Femur (tissue), 1 donor: ENCODE results near the gene SF3A2.

Experiments used
- DNase-seq: peaks from one replicate; pipeline ENCODE4 v3.0.0-alpha.2; 2017

Gene SF3A2

DNA sequence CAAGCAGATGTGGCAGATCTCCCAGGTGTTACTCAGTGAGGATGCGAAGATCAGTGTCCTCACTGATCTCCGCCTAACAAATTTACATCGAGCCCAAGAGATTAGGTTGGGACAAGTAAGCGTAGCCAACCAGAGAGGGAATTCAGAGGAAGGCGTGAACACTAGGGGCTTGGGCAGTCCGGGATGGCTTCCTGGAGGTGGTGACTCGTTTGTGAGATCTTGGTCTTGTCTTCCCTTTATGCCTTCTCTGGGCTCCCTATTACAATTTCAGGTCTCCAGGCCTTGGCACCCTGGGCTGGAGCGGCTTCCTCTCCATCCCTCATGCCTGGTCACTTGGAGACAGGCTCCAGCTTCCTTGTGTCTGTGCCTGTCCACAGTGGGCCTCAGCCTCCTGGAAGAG, 6.2 kb downstream of the SF3A2 start:
- no peak for DNase-seq

- no peak for DNase-seq
Observed at GRCh38 chr19:2243274-2244124, 6.9 kb downstream of the SF3A2 start.

GRCh38 chr19:2244125-2244411, 7.4 kb downstream of the SF3A2 start:
- no peak for DNase-seq

- no peak for DNase-seq
Observed at GRCh38 chr19:2244486-2244885, 7.9 kb downstream of the SF3A2 start.

GRCh38 chr19:2245273-2245672, 8.6 kb downstream of the SF3A2 start:
- DNase-seq, result no peak

DNA sequence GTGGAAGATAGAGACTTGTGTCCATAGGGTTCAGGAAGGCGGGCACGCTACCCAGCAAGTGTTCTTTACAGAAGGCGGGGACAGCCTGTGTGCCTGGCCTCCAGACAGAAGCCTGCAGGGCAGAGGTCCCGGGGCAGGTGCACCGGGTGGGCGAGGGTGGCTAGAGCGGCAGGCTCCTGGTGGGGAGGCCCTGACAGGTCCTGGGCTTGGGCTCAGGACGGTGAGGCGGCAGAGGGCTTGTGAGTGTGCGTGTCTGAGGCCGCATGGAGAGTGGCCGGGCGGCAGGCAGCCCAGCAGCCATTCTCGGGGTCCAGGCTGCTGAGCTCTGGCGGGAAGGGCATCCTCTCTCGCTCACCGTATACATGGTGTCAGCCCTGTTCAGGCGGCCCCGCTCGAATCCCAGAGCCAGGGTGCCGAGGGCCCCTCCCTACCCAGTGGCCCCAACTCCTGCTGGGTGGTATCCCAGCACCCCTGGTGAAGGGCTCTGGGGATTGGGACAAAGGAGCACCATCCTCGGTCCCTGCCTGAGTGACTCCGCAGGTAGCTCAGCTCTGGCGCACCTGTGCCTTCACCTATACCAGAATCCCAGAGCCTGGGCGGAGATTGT, 9.5 kb downstream of the SF3A2 start:
- DNase-seq, result no peak

DNA sequence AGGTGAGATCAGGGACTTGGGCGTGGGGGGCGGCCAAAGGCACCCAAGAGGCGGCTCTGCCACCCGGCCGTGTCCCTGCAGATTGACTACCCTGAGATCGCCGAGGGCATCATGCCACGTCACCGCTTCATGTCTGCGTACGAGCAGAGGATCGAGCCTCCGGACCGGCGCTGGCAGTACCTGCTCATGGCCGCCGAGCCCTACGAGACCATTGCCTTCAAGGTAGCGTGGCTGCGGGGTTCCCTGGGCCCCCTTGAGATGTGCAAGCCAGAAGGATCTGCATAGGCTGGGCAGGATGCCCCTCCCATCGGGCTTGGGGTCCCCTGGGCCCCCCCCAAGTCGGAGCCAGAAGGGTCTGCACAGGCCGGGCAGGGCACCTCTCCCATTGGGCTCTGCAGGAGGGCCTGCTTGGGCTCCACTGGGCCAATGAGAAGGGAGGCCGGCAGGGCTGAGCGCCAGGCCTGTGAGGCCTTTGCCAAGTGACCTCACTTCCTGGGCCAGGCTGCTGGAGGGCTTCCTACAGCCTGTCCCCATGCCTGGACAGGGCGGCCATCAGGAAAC, 10.3 kb downstream of the SF3A2 start:
- no peak for DNase-seq

DNA sequence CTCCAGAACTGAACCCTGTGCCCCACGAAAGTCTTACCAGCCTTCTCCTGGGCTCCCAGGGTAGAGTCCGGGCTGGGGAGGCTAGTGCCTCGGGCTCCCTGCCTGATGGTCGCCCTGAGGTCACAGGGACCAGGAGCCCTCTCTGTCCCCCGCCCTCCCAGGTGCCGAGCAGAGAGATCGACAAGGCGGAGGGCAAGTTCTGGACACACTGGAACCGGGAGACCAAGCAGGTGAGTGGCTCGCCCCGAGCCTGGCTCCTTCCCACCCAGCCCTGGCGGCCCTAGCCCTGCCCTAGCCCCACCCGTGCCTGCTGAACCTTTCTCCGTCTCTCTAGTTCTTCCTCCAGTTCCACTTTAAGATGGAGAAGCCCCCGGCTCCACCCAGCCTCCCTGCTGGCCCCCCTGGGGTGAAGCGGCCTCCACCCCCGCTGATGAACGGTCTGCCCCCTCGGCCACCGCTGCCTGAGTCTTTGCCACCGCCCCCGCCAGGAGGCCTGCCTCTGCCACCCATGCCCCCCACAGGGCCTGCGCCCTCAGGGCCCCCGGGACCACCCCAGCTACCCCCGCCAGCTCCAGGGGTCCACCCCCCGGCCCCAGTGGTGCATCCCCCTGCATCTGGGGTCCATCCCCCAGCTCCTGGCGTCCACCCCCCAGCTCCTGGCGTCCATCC, 10.9 kb downstream of the SF3A2 start:
- DNase-seq, result no peak

DNA sequence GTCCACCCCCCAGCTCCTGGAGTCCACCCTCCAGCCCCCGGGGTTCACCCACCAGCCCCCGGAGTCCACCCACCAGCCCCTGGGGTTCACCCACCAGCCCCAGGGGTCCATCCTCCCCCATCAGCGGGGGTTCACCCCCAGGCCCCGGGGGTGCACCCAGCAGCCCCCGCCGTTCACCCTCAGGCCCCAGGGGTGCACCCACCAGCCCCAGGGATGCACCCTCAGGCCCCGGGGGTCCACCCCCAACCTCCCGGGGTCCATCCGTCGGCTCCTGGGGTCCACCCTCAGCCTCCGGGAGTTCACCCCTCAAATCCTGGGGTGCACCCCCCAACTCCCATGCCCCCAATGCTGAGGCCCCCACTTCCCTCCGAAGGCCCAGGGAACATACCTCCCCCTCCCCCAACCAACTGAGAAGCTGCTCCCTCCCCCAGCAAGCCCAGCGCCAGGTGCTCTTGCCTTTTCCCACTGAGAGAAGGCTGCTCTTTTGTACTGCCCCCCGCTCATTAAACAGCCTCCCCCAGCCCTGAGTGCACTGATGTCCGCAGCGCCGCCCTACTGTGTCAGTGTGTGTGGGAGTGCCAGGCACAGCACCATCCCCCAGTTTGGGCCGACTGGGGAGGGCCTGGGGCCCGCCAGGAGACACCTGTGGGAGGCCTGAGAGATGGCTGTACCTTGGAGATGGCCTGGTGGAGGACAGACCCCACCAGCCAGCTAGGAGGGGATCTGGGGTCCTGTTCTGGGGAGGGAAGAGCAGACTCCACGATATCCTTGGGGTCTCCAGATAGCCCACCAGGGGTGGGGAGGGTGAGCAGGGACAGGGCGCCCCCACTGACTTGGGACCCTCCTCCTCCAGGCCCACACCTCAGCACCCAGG, 11.7 kb downstream of the SF3A2 start:
- DNase-seq, result no peak

DNA sequence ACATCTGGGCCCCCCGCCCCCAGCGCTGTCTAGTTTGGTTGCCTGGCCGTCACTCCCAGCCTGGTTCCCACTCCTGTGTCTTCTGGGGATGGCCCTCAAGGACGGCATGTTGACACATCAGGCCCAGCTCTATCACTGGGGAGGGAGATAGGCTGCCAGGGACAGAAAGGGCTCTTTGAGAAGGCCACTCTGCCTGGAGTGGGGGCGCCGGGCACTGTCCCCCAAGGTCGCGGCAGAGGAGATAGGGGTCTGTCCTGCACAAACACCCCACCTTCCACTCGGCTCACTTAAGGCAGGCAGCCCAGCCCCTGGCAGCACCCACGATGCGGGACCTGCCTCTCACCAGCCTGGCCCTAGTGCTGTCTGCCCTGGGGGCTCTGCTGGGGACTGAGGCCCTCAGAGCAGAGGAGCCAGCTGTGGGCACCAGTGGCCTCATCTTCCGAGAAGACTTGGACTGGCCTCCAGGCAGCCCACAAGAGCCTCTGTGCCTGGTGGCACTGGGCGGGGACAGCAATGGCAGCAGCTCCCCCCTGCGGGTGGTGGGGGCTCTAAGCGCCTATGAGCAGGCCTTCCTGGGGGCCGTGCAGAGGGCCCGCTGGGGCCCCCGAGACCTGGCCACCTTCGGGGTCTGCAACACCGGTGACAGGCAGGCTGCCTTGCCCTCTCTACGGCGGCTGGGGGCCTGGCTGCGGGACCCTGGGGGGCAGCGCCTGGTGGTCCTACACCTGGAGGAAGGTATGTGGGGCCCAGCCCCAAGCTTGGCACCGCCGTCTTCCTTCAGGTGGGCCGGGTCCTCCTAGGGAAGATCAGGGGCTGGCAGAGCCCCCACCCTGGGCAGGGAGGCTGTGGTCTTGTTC, 12.6 kb downstream of the SF3A2 start, which contains the start of gene AMH:
AMH (plus strand) TSS at position 314 of the 857 bp plus-strand sequence; CDS start at position 324, 10 bp downstream.
- no peak for DNase-seq

GRCh38 chr19:2249880-2250765, 13.5 kb downstream of the SF3A2 start:
- DNase-seq, result no peak

- DNase-seq, result no peak
Observed at GRCh38 chr19:2250766-2251105, 14.1 kb downstream of the SF3A2 start.

DNA sequence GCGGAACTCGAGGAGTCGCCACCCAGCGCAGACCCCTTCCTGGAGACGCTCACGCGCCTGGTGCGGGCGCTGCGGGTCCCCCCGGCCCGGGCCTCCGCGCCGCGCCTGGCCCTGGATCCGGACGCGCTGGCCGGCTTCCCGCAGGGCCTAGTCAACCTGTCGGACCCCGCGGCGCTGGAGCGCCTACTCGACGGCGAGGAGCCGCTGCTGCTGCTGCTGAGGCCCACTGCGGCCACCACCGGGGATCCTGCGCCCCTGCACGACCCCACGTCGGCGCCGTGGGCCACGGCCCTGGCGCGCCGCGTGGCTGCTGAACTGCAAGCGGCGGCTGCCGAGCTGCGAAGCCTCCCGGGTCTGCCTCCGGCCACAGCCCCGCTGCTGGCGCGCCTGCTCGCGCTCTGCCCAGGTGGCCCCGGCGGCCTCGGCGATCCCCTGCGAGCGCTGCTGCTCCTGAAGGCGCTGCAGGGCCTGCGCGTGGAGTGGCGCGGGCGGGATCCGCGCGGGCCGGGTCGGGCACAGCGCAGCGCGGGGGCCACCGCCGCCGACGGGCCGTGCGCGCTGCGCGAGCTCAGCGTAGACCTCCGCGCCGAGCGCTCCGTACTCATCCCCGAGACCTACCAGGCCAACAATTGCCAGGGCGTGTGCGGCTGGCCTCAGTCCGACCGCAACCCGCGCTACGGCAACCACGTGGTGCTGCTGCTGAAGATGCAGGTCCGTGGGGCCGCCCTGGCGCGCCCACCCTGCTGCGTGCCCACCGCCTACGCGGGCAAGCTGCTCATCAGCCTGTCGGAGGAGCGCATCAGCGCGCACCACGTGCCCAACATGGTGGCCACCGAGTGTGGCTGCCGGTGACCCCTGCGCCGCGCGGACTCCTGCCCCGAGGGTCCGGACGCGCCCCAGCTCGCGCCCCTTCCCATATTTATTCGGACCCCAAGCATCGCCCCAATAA, 14.8 kb downstream of the SF3A2 start:
- no peak for DNase-seq

GRCh38 chr19:2252055-2252796, 15.6 kb downstream of the SF3A2 start:
- no peak for DNase-seq

DNA sequence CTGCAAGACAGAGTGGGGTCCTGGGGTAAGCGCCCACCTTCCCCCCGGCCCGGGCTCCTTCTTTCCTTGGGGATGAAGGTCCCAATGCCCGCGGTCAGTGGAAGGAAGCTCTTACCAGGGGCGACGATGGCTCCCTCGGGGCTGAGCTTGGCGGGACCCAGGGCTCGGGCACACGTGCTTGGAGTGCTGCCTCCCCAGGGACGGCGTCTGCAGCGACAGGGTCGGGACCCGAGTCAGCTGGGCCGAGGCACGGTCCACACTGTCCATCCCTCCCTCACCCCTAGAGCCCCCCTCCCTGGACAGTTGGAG, 16.1 kb downstream of the SF3A2 start:
- DNase-seq, result no peak

DNA sequence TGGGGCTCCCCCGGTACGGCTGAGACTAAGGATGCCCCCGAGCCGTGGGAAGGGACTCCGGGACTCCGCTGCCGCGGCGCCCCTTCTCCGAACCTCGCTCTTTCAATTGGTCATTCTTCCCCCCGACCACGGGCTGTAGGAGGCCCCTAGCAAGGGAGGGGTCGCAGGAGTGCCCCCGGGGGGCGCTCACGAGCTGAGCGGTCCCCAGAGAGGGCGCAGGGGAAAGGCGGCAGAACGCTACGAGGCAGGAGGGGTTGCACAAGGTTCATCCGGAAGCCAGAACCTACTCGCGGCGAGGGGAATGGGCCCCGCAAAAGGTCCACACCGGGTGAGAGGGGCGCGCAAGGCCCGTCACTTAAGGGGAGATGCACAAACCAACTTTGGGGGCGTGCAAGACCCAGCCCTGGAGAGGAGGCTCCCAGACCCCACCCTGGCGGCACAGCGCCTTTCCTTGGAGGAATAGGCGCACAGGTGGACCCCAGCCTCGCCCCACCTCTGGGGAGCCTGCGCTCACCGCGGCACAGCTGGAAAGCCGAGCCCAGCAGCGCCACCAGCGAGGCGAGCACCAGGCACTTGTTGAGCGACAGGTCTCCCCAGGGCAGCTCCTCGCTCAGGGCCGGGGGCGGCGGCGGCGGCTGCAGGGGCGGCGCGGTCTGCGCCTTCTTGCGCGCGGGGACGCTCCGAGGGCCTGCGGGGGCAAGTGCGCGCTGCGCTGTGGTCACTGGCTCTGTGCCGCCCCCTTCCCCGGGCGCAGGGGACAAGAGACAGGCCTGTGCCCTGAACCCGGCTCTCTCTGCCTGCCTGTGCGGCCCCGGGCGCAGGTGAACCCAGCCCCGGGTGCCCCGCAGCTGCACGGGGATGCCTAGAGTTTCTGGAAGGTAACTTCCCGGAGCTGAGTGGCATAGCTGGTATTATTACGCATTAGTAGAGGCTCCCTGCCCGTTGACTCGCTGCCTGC, 16.8 kb downstream of the SF3A2 start:
- DNase-seq, result no peak

DNA sequence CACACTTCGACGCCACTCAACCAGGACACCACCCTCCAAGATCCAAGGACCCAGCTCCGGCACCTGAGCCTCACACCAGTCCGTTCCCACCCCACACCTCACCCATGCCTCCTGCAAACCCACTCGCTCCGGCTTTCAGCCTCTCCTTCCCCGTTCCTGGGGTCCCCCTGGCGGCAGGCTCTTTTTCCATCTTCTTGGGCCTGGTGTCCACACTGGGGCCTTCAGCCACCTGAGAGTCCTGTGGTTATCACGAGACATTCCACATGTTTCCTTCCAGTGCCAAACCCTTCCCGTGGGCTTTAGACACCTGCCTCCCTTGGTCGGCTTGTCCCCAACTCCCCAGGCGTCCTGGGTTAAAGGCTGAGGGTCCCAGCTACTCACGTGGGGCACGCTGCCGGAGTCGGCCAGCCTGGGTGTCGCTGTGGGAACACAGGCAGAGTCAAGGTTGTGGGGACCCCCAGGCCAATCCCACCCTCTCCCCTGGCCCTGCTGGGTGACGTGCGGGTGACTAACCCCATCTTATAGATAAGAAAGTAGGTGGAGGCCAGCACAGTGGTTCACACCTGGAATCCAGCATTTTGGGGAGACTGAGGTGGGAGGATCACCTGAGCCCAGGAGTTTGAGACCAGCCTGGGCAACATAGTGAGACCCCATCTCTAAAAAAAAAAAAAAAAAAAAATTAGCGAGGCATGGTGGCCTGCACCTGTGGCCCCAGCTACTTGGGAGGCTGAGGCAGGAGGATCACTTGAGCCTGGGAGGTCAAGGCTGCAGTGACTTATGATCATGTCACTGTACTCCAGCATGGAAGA, 17.6 kb downstream of the SF3A2 start:
- DNase-seq, result no peak
